ENCODE results near the gene TMEM121B. TPM values are rescaled to one million over a fixed set of nuclear protein-coding genes. Genes with fewer than 3 reads are reported as not detected.

The TMEM121B gene
- total RNA-seq, 5 donors from 2014 or later (not counting 1 experiment from before 2014, with no cell fraction given): 0.13 to 0.19 (median 0.15) TPM; not detected in 2

GRCh38 chr22:17118342-17118741 lies 2.8 kb downstream of the TMEM121B start:
- H3K27ac Mint-ChIP-seq: peak overlapping the region; percentile 86 to 90
- Histone ChIP-seq H3K9me3 (no peaks in the 10 kb centered on the region), H3K36me3 (ENCODE audit: control insufficient read depth in 2 of 2, extremely low read depth in 1 of 2, insufficient read depth in 1 of 2, low read length in 1 of 2) (no peaks in the 10 kb centered on the region), H3K4me1 (ENCODE audit: control insufficient read depth in 1 of 2, extremely low read depth in 1 of 2, insufficient read depth in 2 of 2, low read length in 2 of 2) (peaks cover 56 to 71% of the 10 kb centered on the region in 2 experiments), H3K4me3 (ENCODE audit: control insufficient read depth in 1 of 2, extremely low read depth in 1 of 2, low read length in 1 of 2) (peak overlapping the region in 1 of 2 donors; percentile 60), H3K27me3 (replicated peaks in 1 of 2; ENCODE audit: control insufficient read depth in 2 of 2, extremely low read depth in 1 of 2, insufficient read depth in 2 of 2, low read length in 1 of 2) (peaks cover 0 to 23% of the 10 kb centered on the region in 2 experiments), H3K27ac (ENCODE audit: low read length) (peak overlapping the region; percentile 26)
- POLR2A ChIA-PET: interaction anchor here in 1 of 2 donors (0.5 kb wide), 1 partner anchor 24 kb away, joined by 5 read pairs; no protein-coding TSS in a partner anchor
- whole genome bisulfite sequencing (ENCODE audit: insufficient coverage): 80% methylated on average over 1 of the region's 4 CpGs
- ATAC-seq (replicated peaks in 1 of 4) (no peak), DNase-seq (no peak)
- CTCF ChIA-PET: no interaction called here
- H3K4me3 Mint-ChIP-seq: peak overlapping the region; percentile 21 to 82 (median 61)
- H3K36me3 Mint-ChIP-seq: no peaks in the 10 kb centered on the region
- H3K9me3 Mint-ChIP-seq: no peaks in the 10 kb centered on the region
- H3K27me3 Mint-ChIP-seq: peaks cover 6 to 23% of the 10 kb centered on the region in 2 donors
- H3K4me1 Mint-ChIP-seq: peaks cover 65 to 66% (median 65%) of the 10 kb centered on the region in 3 donors

- peaks cover 69 to 70% (median 70%) of the 10 kb centered on the region in 3 donors for H3K4me1 Mint-ChIP-seq
- Histone ChIP-seq H3K9me3 (no peaks in the 10 kb centered on the region), H3K4me1 (ENCODE audit: control insufficient read depth in 1 of 2, extremely low read depth in 1 of 2, insufficient read depth in 2 of 2, low read length in 2 of 2) (peaks cover 56 to 71% of the 10 kb centered on the region in 2 experiments), H3K27ac (ENCODE audit: low read length) (peak overlapping the region; percentile 26), H3K27me3 (replicated peaks in 1 of 2; ENCODE audit: control insufficient read depth in 2 of 2, extremely low read depth in 1 of 2, insufficient read depth in 2 of 2, low read length in 1 of 2) (peaks cover 0 to 19% of the 10 kb centered on the region in 2 experiments), H3K4me3 (ENCODE audit: control insufficient read depth in 1 of 2, extremely low read depth in 1 of 2, low read length in 1 of 2) (peak overlapping the region in 1 of 2 donors; percentile 60), H3K36me3 (ENCODE audit: control insufficient read depth in 2 of 2, extremely low read depth in 1 of 2, insufficient read depth in 1 of 2, low read length in 1 of 2) (no peaks in the 10 kb centered on the region)
- ATAC-seq (replicated peaks in 1 of 4) (peak; percentile 25 to 57 (median 40)), DNase-seq (peak in 3 of 35 experiments; percentile 18 to 35 (median 22))
- POLR2A ChIA-PET: interaction anchor here in 1 of 2 donors (0.5 kb wide), 1 partner anchor 23 kb away, joined by 5 read pairs; no protein-coding TSS in a partner anchor
- WGBS (ENCODE audit: insufficient coverage): no CpG with 5 or more reads among the region's 4 CpGs
- no peaks in the 10 kb centered on the region for H3K36me3 Mint-ChIP-seq
- CTCF ChIA-PET: no interaction called here
- H3K9me3 Mint-ChIP-seq: no peaks in the 10 kb centered on the region
- H3K27me3 Mint-ChIP-seq: peaks cover 6 to 23% of the 10 kb centered on the region in 2 donors
- peak overlapping the region; percentile 86 to 90 for H3K27ac Mint-ChIP-seq
- peak overlapping the region; percentile 21 to 82 (median 61) for H3K4me3 Mint-ChIP-seq
These were observed 3.3 kb downstream of the TMEM121B start for GRCh38 chr22:17117890-17118289.

GRCh38 chr22:17117400-17117799 lies 3.8 kb downstream of the TMEM121B start:
- peak overlapping the region; percentile 26 for H3K27ac ChIP-seq (ENCODE audit: low read length)

GRCh38 chr22:17116572-17117330 lies 4.4 kb downstream of the TMEM121B start:
- Mint-ChIP-seq H3K9me3 (no peaks in the 10 kb centered on the region), H3K27me3 (peaks cover 2 to 12% of the 10 kb centered on the region in 2 donors), H3K36me3 (no peaks in the 10 kb centered on the region), H3K4me1 (peaks cover 76 to 77% (median 76%) of the 10 kb centered on the region in 3 donors), H3K4me3 (peak overlapping the region; percentile 26 to 82 (median 49)), H3K27ac (peak overlapping the region; percentile 86 to 90)
- H3K4me3 ChIP-seq (ENCODE audit: control insufficient read depth in 1 of 2, extremely low read depth in 1 of 2, low read length in 1 of 2): peak overlapping the region in 1 of 2 donors; percentile 19
- ChIA-PET CTCF (interaction anchor here in 1 of 2 donors (0.5 to 1.8 kb wide), 2 partner anchors 43 to 55 kb away, joined by 3 to 4 read pairs; no protein-coding TSS in a partner anchor), POLR2A (no interaction called here)
- no peaks in the 10 kb centered on the region for H3K36me3 ChIP-seq (ENCODE audit: control insufficient read depth in 2 of 2, extremely low read depth in 1 of 2, insufficient read depth in 1 of 2, low read length in 1 of 2)
- 37% methylated on average over 6 of the region's 6 CpGs for WGBS (ENCODE audit: insufficient coverage)
- DNase-seq (no peak), ATAC-seq (replicated peaks in 1 of 4) (peak in 1 of 4 experiments; percentile 9)
- no peaks in the 10 kb centered on the region for H3K9me3 ChIP-seq
- peak overlapping the region; percentile 53 for H3K27ac ChIP-seq (ENCODE audit: low read length)
- peaks cover 0 to 8% of the 10 kb centered on the region in 2 experiments for H3K27me3 ChIP-seq (replicated peaks in 1 of 2; ENCODE audit: control insufficient read depth in 2 of 2, extremely low read depth in 1 of 2, insufficient read depth in 2 of 2, low read length in 1 of 2)
- H3K4me1 ChIP-seq (ENCODE audit: control insufficient read depth in 1 of 2, extremely low read depth in 1 of 2, insufficient read depth in 2 of 2, low read length in 2 of 2): peaks cover 56 to 65% of the 10 kb centered on the region in 2 experiments

More at GRCh38 chr22:17117400-17117799, 3.8 kb downstream of the TMEM121B start:
- WGBS (ENCODE audit: insufficient coverage): 50% methylated on average over 2 of the region's 3 CpGs
- H3K36me3 Mint-ChIP-seq: no peaks in the 10 kb centered on the region
- peak overlapping the region; percentile 86 to 90 for H3K27ac Mint-ChIP-seq
- no peaks in the 10 kb centered on the region for H3K9me3 Mint-ChIP-seq
- Histone ChIP-seq H3K9me3 (no peaks in the 10 kb centered on the region), H3K36me3 (ENCODE audit: control insufficient read depth in 2 of 2, extremely low read depth in 1 of 2, insufficient read depth in 1 of 2, low read length in 1 of 2) (no peaks in the 10 kb centered on the region), H3K4me3 (ENCODE audit: control insufficient read depth in 1 of 2, extremely low read depth in 1 of 2, low read length in 1 of 2) (no peak overlapping the region), H3K4me1 (ENCODE audit: control insufficient read depth in 1 of 2, extremely low read depth in 1 of 2, insufficient read depth in 2 of 2, low read length in 2 of 2) (peaks cover 56 to 71% of the 10 kb centered on the region in 2 experiments), H3K27me3 (replicated peaks in 1 of 2; ENCODE audit: control insufficient read depth in 2 of 2, extremely low read depth in 1 of 2, insufficient read depth in 2 of 2, low read length in 1 of 2) (peaks cover 0 to 14% of the 10 kb centered on the region in 2 experiments)
- peaks cover 73 to 75% (median 74%) of the 10 kb centered on the region in 3 donors for H3K4me1 Mint-ChIP-seq
- POLR2A ChIA-PET: no interaction called here
- CTCF ChIA-PET: interaction anchor here in 1 of 2 donors (0.5 kb wide), 1 partner anchor 43 kb away, joined by 3 read pairs; no protein-coding TSS in a partner anchor
- DNase-seq (no peak), ATAC-seq (replicated peaks in 1 of 4) (peak in 1 of 4 experiments; percentile 3)
- H3K4me3 Mint-ChIP-seq: peak overlapping the region; percentile 1 to 82 (median 61)
- H3K27me3 Mint-ChIP-seq: peaks cover 6 to 18% of the 10 kb centered on the region in 2 donors

GRCh38 chr22:17115945-17116565 lies 5.1 kb downstream of the TMEM121B start:
- H3K4me3 ChIP-seq (ENCODE audit: control insufficient read depth in 1 of 2, extremely low read depth in 1 of 2, low read length in 1 of 2): peak overlapping the region in 1 of 2 donors; percentile 19
- Mint-ChIP-seq H3K27me3 (peaks cover 0 to 7% of the 10 kb centered on the region in 2 donors), H3K9me3 (no peaks in the 10 kb centered on the region), H3K27ac (peak overlapping the region; percentile 86 to 90), H3K36me3 (peaks cover 4% of the 10 kb centered on the region), H3K4me3 (peak overlapping the region; percentile 22 to 82 (median 49)), H3K4me1 (peaks cover 78 to 82% (median 79%) of the 10 kb centered on the region in 3 donors)
- no CpG with 5 or more reads among the region's 5 CpGs for WGBS (ENCODE audit: insufficient coverage)
- H3K27ac ChIP-seq (ENCODE audit: low read length): peak overlapping the region; percentile 53
- ATAC-seq (replicated peaks in 1 of 4) (peak in 1 of 4 experiments; percentile 38), DNase-seq (peak in 1 of 35 experiments; percentile 17)
- no peaks in the 10 kb centered on the region for H3K9me3 ChIP-seq
- CTCF ChIA-PET: interaction anchor here in 1 of 2 donors (1.8 kb wide), 1 partner anchor 56 kb away, joined by 4 read pairs; no protein-coding TSS in a partner anchor
- H3K36me3 ChIP-seq (ENCODE audit: control insufficient read depth in 2 of 2, extremely low read depth in 1 of 2, insufficient read depth in 1 of 2, low read length in 1 of 2): peaks cover 0 to 3% of the 10 kb centered on the region in 2 donors
- H3K27me3 ChIP-seq (replicated peaks in 1 of 2; ENCODE audit: control insufficient read depth in 2 of 2, extremely low read depth in 1 of 2, insufficient read depth in 2 of 2, low read length in 1 of 2): peaks cover 0 to under 1% of the 10 kb centered on the region in 2 experiments
- peaks cover 56 to 59% of the 10 kb centered on the region in 2 experiments for H3K4me1 ChIP-seq (ENCODE audit: control insufficient read depth in 1 of 2, extremely low read depth in 1 of 2, insufficient read depth in 2 of 2, low read length in 2 of 2)
- POLR2A ChIA-PET: no interaction called here

- ChIA-PET CTCF (interaction anchor here in 1 of 2 donors (1.8 kb wide), 1 partner anchor 57 kb away, joined by 4 read pairs; no protein-coding TSS in a partner anchor), POLR2A (no interaction called here)
- 82% methylated on average over 2 of the region's 4 CpGs for WGBS (ENCODE audit: insufficient coverage)
- Histone ChIP-seq H3K27me3 (replicated peaks in 1 of 2; ENCODE audit: control insufficient read depth in 2 of 2, extremely low read depth in 1 of 2, insufficient read depth in 2 of 2, low read length in 1 of 2) (no peaks in the 10 kb centered on the region), H3K4me3 (ENCODE audit: control insufficient read depth in 1 of 2, extremely low read depth in 1 of 2, low read length in 1 of 2) (peak overlapping the region in 1 of 2 donors; percentile 8), H3K36me3 (ENCODE audit: control insufficient read depth in 2 of 2, extremely low read depth in 1 of 2, insufficient read depth in 1 of 2, low read length in 1 of 2) (peaks cover 0 to 3% of the 10 kb centered on the region in 2 donors), H3K9me3 (no peaks in the 10 kb centered on the region), H3K27ac (ENCODE audit: low read length) (no peak overlapping the region), H3K4me1 (ENCODE audit: control insufficient read depth in 1 of 2, extremely low read depth in 1 of 2, insufficient read depth in 2 of 2, low read length in 2 of 2) (peaks cover 56 to 59% of the 10 kb centered on the region in 2 experiments)
- Mint-ChIP-seq H3K27me3 (peaks cover 0 to 7% of the 10 kb centered on the region in 2 donors), H3K9me3 (no peaks in the 10 kb centered on the region), H3K27ac (peak overlapping the region; percentile 81 to 90), H3K4me3 (peak overlapping the region in 1 of 3 donors; percentile 82), H3K36me3 (peaks cover 7% of the 10 kb centered on the region), H3K4me1 (peaks cover 84 to 90% (median 85%) of the 10 kb centered on the region in 3 donors)
- ATAC-seq (replicated peaks in 1 of 4) (no peak), DNase-seq (no peak)
These were observed 5.9 kb downstream of the TMEM121B start for GRCh38 chr22:17115236-17115635.

All from T-cell (primary cell).